H1 (cell line): ENCODE measurements around the gene FLVCR1.

Source experiments
- CEBPB ChIP-seq: IDR thresholded peaks from 2 replicates; pipeline ENCODE4 v1.6.1; 2012; ENCODE audit warnings: low read depth, low read length
- CHD2 ChIP-seq: IDR thresholded peaks from 2 replicates; pipeline ENCODE4 v1.6.1; 2012; ENCODE audit warnings: low read length, improper control_type of control experiment
- CREB1 ChIP-seq: IDR thresholded peaks from 2 replicates; pipeline ENCODE4 v1.6.1; 2012; ENCODE audit warnings: inconsistent platforms
- CTBP2 ChIP-seq: IDR thresholded peaks from 2 replicates; pipeline ENCODE4 v1.7.0; 2011; ENCODE audit warnings: borderline replicate concordance, mild to moderate bottlenecking, moderate library complexity, mixed read lengths, low read length; ENCODE audit not compliant: insufficient read depth, insufficient read length
- CTCF ChIP-seq, 3 experiments: IDR thresholded peaks; 1 replicate in 2 of 3; 2 replicates in 1 of 3; pipeline versions ENCODE4 v1.5.1 to v1.6.1; 2011; ENCODE audit warnings: low read length in 3 of 3, mild to moderate bottlenecking in 3 of 3, inconsistent platforms in 2 of 3, low read depth in 1 of 3, moderate library complexity in 1 of 3; ENCODE audit not compliant: insufficient read depth in 1 of 3; ENCODE audit errors: control extremely low read depth in 1 of 3
- EP300 ChIP-seq, 2 experiments: IDR thresholded peaks; 1 replicate in 1 of 2; 2 replicates in 1 of 2; pipeline ENCODE4 v1.6.1; 2011 to 2012; ENCODE audit warnings: low read depth in 2 of 2, low read length in 2 of 2, mild to moderate bottlenecking in 2 of 2, borderline replicate concordance in 1 of 2, inconsistent platforms in 1 of 2, moderate library complexity in 1 of 2
- EZH2 ChIP-seq: fragments of 200-600 bp; sonication (generic); IDR thresholded peaks from 2 replicates; pipeline ENCODE4 v1.7.1; 2012; ENCODE audit warnings: low read depth, mild to moderate bottlenecking, moderate library complexity, low read length, inconsistent platforms; ENCODE audit not compliant: severe bottlenecking
- YY1 ChIP-seq: IDR thresholded peaks from 2 replicates; pipeline ENCODE4 v1.6.1; 2011; ENCODE audit warnings: low read depth, mild to moderate bottlenecking, low read length
- ZNF274 ChIP-seq: IDR thresholded peaks from 2 replicates; pipeline ENCODE4 v1.7.0; 2012; ENCODE audit warnings: low read length, borderline replicate concordance; ENCODE audit errors: extremely low read depth

- TF ChIP-seq CTBP2 (no peak), EZH2 (no peak), CREB1 (no peak), CEBPB (no peak), EP300 (IDR thresholded peaks at IDR 0.05; ENCODE audit: borderline replicate concordance in 1 of 2, low read depth in 2 of 2, low read length in 2 of 2) (no peak), CTCF (IDR thresholded peaks at IDR 0.05; ENCODE audit: control extremely low read depth in 1 of 3, insufficient read depth in 1 of 3, low read depth in 1 of 3, low read length in 3 of 3) (no peak), YY1 (no peak), ZNF274 (no peak), CHD2 (no peak)
Measured at GRCh38 chr1:212853658-212854057, 4.4 kb upstream of the FLVCR1 start.
